AG04450 (cell line): ENCODE data around the gene PLRG1. TPM values are rescaled to one million over a fixed set of nuclear protein-coding genes. Genes with fewer than 3 reads are reported as not detected.

Source experiments
- CTCF ChIA-PET: fragments of 300-600, 350-600 bp; formaldehyde crosslinking; extraction: SDS; loops from one replicate; lab custom pipeline; 2022; ENCODE audit warnings: antibody characterized with exemption, inconsistent platforms; lab: Charles Lee
- POLR2A ChIA-PET: fragments of 350-600 bp; formaldehyde crosslinking; extraction: SDS; loops from one replicate; lab custom pipeline; 2021; ENCODE audit warnings: antibody characterized with exemption, inconsistent platforms; lab: Yijun Ruan, JAX
- DNase-seq: peaks from one replicate; pipeline ENCODE4 v3.0.0-alpha.2; 2011; ENCODE audit warnings: low read depth, low spot score
- H3K27ac ChIP-seq: one replicate; pipeline ENCODE4 v1.5.1; 2012; ENCODE audit warnings: low read depth, low read length, control low read depth
- H3K27me3 ChIP-seq: one replicate; pipeline ENCODE4 v1.6.0; 2012; ENCODE audit warnings: low read length; ENCODE audit not compliant: control insufficient read depth, insufficient read depth
- H3K4me3 ChIP-seq: 2 replicates; pipeline ENCODE4 v1.5.1; 2011; ENCODE audit warnings: mild to moderate bottlenecking, low read depth, low read length, control low read depth
- H3K9me3 ChIP-seq: 2 replicates; pipeline ENCODE4 v1.5.1; 2012; ENCODE audit warnings: low read length; ENCODE audit not compliant: control insufficient read depth, insufficient read depth
- polyA plus RNA-seq: library from polyadenylated mRNA; depleted of rRNA; stranded (reverse); fragments of >200 nt; gene quantifications from 2 replicates; pipeline ENCODE4 v1.2.3, GENCODE V29; 2011
- TF ChIP-seq, protein P1 (sequence below): IDR thresholded peaks from 2 replicates; pipeline ENCODE4 v1.5.1; 2011; ENCODE audit warnings: low read depth, low read length, control low read depth, inconsistent platforms

Gene PLRG1
- polyA plus RNA-seq, 1 experiment, result 141 TPM

DNA sequence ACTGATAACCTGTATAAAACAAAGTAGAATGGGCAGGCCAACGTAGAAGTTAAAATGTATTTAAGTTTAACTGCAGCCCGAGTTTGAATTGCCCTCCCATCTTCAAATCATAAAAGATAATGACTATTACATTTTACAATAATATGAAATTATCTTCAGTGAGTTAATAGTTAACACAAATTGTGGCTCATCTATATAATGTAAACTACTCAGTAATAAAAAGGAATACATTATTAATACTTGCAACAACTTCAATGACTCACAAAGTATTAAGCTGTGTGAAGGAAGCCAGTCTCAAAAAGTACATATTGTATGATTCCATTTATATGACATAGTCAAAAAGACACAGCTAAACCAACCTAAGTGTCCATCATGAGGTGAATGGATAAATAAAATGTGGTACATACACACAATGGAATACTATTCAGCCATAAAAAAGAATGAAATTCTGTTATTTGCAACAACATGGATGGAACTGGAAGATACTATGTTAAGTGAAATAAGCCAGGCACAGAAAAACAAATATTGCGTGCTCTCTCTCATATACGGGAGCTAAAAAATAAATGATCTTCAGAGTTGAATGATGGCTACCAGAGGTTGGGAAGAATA is 7.8 kb downstream of the PLRG1 start:
- TF ChIP-seq, protein P1, sequence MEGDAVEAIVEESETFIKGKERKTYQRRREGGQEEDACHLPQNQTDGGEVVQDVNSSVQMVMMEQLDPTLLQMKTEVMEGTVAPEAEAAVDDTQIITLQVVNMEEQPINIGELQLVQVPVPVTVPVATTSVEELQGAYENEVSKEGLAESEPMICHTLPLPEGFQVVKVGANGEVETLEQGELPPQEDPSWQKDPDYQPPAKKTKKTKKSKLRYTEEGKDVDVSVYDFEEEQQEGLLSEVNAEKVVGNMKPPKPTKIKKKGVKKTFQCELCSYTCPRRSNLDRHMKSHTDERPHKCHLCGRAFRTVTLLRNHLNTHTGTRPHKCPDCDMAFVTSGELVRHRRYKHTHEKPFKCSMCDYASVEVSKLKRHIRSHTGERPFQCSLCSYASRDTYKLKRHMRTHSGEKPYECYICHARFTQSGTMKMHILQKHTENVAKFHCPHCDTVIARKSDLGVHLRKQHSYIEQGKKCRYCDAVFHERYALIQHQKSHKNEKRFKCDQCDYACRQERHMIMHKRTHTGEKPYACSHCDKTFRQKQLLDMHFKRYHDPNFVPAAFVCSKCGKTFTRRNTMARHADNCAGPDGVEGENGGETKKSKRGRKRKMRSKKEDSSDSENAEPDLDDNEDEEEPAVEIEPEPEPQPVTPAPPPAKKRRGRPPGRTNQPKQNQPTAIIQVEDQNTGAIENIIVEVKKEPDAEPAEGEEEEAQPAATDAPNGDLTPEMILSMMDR, result no peak
- ChIA-PET POLR2A (no interaction called here), CTCF (interaction anchor here (0.7 kb wide), 1 partner anchor 17 kb away, joined by 4 read pairs; no protein-coding TSS in a partner anchor)
- Histone ChIP-seq H3K9me3 (no peaks in the 10 kb centered on the region), H3K4me3 (no peak overlapping the region), H3K27me3 (no peaks in the 10 kb centered on the region), H3K27ac (no peak overlapping the region)
- DNase-seq, result no peak

DNA sequence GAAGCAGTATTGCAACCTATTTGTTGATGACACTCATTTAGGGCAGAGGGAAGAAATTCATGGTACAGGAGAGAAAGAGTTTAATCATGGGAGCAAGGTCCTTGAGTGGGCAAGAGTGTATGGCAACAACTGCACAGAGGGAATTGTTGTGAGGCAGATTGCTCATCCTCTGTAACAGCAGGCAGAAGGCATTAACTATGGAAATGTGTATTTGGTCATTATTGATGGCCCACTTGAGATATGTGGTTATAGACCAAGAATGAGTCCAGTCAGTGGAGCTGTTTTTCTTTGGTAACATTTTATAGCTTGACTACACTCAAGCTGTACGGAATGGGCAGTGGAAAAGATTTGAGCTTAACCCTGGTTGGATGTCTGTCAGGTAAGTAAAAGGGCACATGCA is 15.9 kb downstream of the PLRG1 start:
- ChIA-PET POLR2A (no interaction called here), CTCF (no interaction called here)
- Histone ChIP-seq H3K27ac (no peak overlapping the region), H3K9me3 (no peaks in the 10 kb centered on the region), H3K4me3 (no peak overlapping the region), H3K27me3 (no peaks in the 10 kb centered on the region)
- DNase-seq, result no peak
- TF ChIP-seq, protein P1, result no peak

DNA sequence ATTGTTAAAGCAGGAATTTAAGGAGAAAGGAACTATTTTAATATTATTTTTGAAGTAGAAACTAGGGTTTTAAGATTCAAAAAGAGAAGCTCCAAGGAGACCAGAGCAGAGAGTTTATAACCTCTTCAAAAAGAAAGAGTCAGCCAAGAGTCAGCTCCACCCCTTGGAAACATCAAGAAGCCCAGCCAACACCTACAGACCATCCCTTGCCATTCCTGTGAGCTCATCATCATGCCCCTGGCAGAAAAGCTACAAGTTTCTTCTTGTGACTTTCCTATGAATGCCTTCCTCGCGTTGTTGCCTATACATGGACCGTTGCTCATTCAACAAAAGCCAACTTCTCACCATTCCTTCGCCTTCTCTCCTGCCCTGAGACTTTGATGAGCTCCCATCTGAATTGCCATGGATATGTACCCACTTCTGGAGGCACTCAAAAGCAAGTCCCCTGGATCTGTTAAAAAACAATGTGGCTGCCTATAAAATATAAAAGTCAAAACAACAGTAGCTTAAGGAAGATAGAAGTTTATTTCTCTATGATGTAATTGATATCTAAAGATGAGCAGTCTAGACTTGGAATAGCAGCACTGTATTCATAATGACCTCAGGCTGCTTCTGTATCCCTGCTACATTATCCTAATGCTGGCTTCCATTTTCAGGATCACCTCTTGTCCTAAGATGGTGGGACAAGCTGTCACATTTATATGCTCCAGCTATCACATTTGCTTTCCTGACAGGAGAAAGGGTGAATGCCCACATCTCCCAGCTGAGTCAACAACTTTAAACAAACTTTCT is 20.3 kb downstream of the PLRG1 start:
- TF ChIP-seq, protein P1, result no peak
- Histone ChIP-seq H3K27ac (no peak overlapping the region), H3K9me3 (no peaks in the 10 kb centered on the region), H3K27me3 (no peaks in the 10 kb centered on the region), H3K4me3 (no peak overlapping the region)
- DNase-seq, result no peak
- ChIA-PET POLR2A (no interaction called here), CTCF (interaction anchor here (2.2 to 3.9 kb wide), 2 partner anchors 22 to 29 kb away, joined by 8 to 12 read pairs; no protein-coding TSS in a partner anchor)

DNA sequence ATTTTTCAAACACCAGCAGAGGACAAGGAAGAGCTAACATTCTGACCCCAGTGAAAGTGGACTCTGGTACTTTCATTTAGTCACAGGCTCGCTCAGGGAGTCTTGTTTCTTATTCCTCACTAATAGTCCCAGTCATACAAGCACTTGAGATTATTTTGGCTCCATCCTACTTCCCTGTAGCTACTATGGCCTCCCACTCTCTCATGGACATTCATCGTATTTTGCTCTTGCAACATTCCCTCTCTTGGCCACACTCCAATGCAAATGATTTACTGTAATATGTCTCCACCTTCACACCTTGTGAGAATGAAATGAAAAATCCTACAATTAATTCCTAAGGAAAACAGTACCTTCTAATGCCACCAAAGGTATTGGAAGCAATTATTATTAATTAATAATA is 21.3 kb downstream of the PLRG1 start:
- TF ChIP-seq, protein P1, result no peak
- ChIA-PET CTCF (interaction anchor here (2.2 kb wide), 1 partner anchor 23 kb away, joined by 8 read pairs; no protein-coding TSS in a partner anchor), POLR2A (no interaction called here)

DNA sequence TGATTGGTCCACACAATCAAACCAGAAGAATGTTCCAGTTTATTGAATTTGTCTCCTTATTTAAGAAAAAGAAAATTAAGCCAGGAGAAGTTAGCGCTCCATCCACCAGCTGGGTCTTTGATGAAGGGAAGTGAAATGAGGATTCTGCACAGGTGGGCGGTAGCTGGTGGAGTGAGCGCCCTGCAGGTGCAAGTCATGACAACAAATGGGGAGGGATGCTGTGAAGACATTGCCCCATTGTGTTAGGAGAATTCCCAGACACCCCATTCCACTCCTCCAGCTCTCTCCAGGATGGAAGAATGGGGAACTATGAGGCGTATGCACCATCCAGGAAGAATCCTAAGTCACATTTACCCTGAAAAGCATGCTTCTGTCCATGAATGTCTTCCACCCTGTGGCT is 22.9 kb downstream of the PLRG1 start:
- TF ChIP-seq, protein P1, result no peak

More for the DNA sequence above, 21.3 kb downstream of the PLRG1 start:
- Histone ChIP-seq H3K4me3 (no peak overlapping the region), H3K9me3 (no peaks in the 10 kb centered on the region), H3K27me3 (no peaks in the 10 kb centered on the region), H3K27ac (no peak overlapping the region)
- DNase-seq, result no peak

More for the DNA sequence above, 22.9 kb downstream of the PLRG1 start:
- no peaks in the 10 kb centered on the region for H3K27me3 ChIP-seq
- CTCF ChIA-PET, result no interaction called here
- H3K4me3 ChIP-seq, result no peak overlapping the region
- no peak for DNase-seq
- H3K9me3 ChIP-seq, result no peaks in the 10 kb centered on the region
- POLR2A ChIA-PET, result no interaction called here
- no peak overlapping the region for H3K27ac ChIP-seq
